Ovary (tissue), 3 donors: ENCODE data around the gene TNNC1.

Experiments used
- CTCF ChIP-seq, 3 donors: fragments of 450-650 bp in 2 of 3; fragments of 200-600 bp in 1 of 3; IDR thresholded peaks; one replicate each; pipeline versions ENCODE4 v1.5.1 to v1.8.0; 2016 to 2022; ENCODE audit warnings: antibody characterized with exemption in 3 of 3, mild to moderate bottlenecking in 1 of 3
- EP300 ChIP-seq: sonication (generic); formaldehyde crosslinking; IDR thresholded peaks from one replicate; pipeline ENCODE4 v1.6.1; 2017; ENCODE audit warnings: antibody characterized with exemption
- POLR2A ChIP-seq: fragments of 450-650 bp; IDR thresholded peaks from one replicate; pipeline ENCODE4 v1.6.1; 2017; ENCODE audit warnings: antibody characterized with exemption, mild to moderate bottlenecking, moderate library complexity
- donor health status: DM: no; HTN: no; CAD: no.

GRCh38 chr3:52435246-52436101, 18.4 kb downstream of the TNNC1 start:
- no peak for TF ChIP-seq CTCF (IDR thresholded peaks at IDR 0.05)
- no peak for TF ChIP-seq POLR2A
- no peak for TF ChIP-seq EP300
